K562 (cell line): ENCODE data around the gene EPB41L2. TPM values are rescaled to one million over a fixed set of nuclear protein-coding genes. Genes with fewer than 3 reads are reported as not detected.
A peak's percentile ranks its signal among the peaks of the same experiment; 100 is the strongest.
"Not testable (repeated sequence)": the region's sequence is repeated elsewhere in the genome, so short reads cannot be mapped to it uniquely, and the experiment has no call there.

Experiments
- ATAC-seq: fragments of 200-7000 bp; cut with Tn5 transposase; 3 replicates; pipeline ENCODE4 v1.9.1; 2020; ENCODE audit warnings: moderate library complexity
- BruUV-seq: library from RNA; stranded (reverse); fragments of 400-500 nt; replicated peaks from 2 replicates; lab custom pipeline; 2021; lab: Mats Ljungman, UMichigan
- CTCF ChIA-PET: fragments of 300-600 bp; formaldehyde crosslinking; extraction: SDS; loops from one replicate; lab custom pipeline; 2021; ENCODE audit warnings: low intra/inter-chr PET ratio; lab: Yijun Ruan, JAX
- POLR2A ChIA-PET: fragments of 300-600, 350-650 bp; sonication (Branson Sonifier 250); formaldehyde crosslinking; extraction: SDS; loops from one replicate; lab custom pipeline; 2021; ENCODE audit warnings: antibody characterized with exemption, inconsistent platforms; lab: Yijun Ruan, JAX
- DNase-seq, 4 experiments: peaks; one replicate each; pipeline versions ENCODE4 v3.0.0 to v3.0.0-alpha.2; 2011 to 2018; ENCODE audit warnings: low spot score in 3 of 4, mixed read lengths in 3 of 4; ENCODE audit errors: extremely low read depth in 1 of 4
- FAIRE-seq: peaks from 2 replicates; lab custom pipeline; 2011; peaks lifted over from hg19 to GRCh38; lab: Jason Lieb, UNC
- H2AFZ ChIP-seq: 2 replicates; pipeline ENCODE4 v1.6.0; 2011; ENCODE audit warnings: low read depth, low read length, control low read depth, inconsistent platforms
- H3K27ac ChIP-seq: fragments of 200-600 bp; 3 replicates; pipeline ENCODE4 v1.8.0; 2011; ENCODE audit warnings: low read depth, mild to moderate bottlenecking, control low read depth, inconsistent platforms, low read length, moderate library complexity, mixed read lengths; ENCODE audit errors: extremely low read depth
- H3K27me3 ChIP-seq, 2 experiments: fragments of 300-600 bp in 1 of 2; 2 replicates in 1 of 2; 3 replicates in 1 of 2; pipeline versions ENCODE4 v1.6.0 to v1.8.0; 2011; ENCODE audit warnings: inconsistent platforms in 2 of 2, low read length in 2 of 2, mild to moderate bottlenecking in 1 of 2, mixed read lengths in 1 of 2, moderate library complexity in 1 of 2; ENCODE audit not compliant: control insufficient read depth in 2 of 2, insufficient read depth in 2 of 2
- H3K36me3 ChIP-seq: fragments of 300-600 bp; 3 replicates; pipeline ENCODE4 v1.8.0; 2011; ENCODE audit warnings: mild to moderate bottlenecking, low read length, inconsistent platforms; ENCODE audit not compliant: control insufficient read depth, insufficient read depth
- H3K4me1 ChIP-seq, 2 experiments: fragments of 200-600 bp in 1 of 2; replicated peaks in 1 of 2; 2 replicates in 1 of 2; 3 replicates in 1 of 2; pipeline versions ENCODE4 v1.5.1 to v1.8.0; 2011; ENCODE audit warnings: inconsistent platforms in 2 of 2, low read length in 2 of 2, mild to moderate bottlenecking in 1 of 2, mixed read lengths in 1 of 2, moderate library complexity in 1 of 2; ENCODE audit not compliant: control insufficient read depth in 2 of 2, insufficient read depth in 2 of 2
- H3K4me2 ChIP-seq: 2 replicates; pipeline ENCODE4 v1.6.1; 2011; ENCODE audit warnings: low read length, control low read depth, inconsistent platforms, mixed read lengths; ENCODE audit not compliant: insufficient read depth
- H3K4me3 ChIP-seq: fragments of 200-600 bp; sonication (generic), shearing (Covaris generic); 2 replicates; pipeline ENCODE4 v1.5.1; 2016; ENCODE audit warnings: control low read depth, inconsistent platforms
- H3K79me2 ChIP-seq: fragments of 200-600 bp; 3 replicates; pipeline ENCODE4 v1.8.0; 2011; ENCODE audit warnings: low read length, inconsistent platforms; ENCODE audit not compliant: control insufficient read depth, insufficient read depth
- H3K9ac ChIP-seq, 2 experiments: 2 replicates each; pipeline versions ENCODE4 v1.6.0 to v1.6.1; 2011; ENCODE audit warnings: low read depth in 2 of 2, low read length in 2 of 2, control low read depth in 1 of 2, inconsistent platforms in 1 of 2, mild to moderate bottlenecking in 1 of 2, mixed read lengths in 1 of 2; ENCODE audit not compliant: insufficient read depth in 1 of 2
- H3K9me1 ChIP-seq: one replicate; pipeline ENCODE4 v1.6.0; 2011; ENCODE audit warnings: inconsistent platforms, mild to moderate bottlenecking, low read length, moderate library complexity; ENCODE audit not compliant: control insufficient read depth, insufficient read depth
- H3K9me3 ChIP-seq: replicated peaks from 2 replicates; pipeline ENCODE4 v1.5.1; 2011; ENCODE audit warnings: low read depth, low read length, inconsistent platforms; ENCODE audit not compliant: control insufficient read depth, insufficient read depth
- H4K20me1 ChIP-seq: replicated peaks from 2 replicates; pipeline ENCODE4 v1.6.1; 2011; ENCODE audit warnings: low read length, inconsistent platforms, mixed read lengths; ENCODE audit not compliant: control insufficient read depth, insufficient read depth
- CBX3 ChIP-seq, 2 experiments: IDR thresholded peaks; 1 replicate in 1 of 2; 2 replicates in 1 of 2; pipeline ENCODE4 v1.6.1; 2012; ENCODE audit warnings: inconsistent platforms in 2 of 2, low read length in 2 of 2, borderline replicate concordance in 1 of 2, control low read depth in 1 of 2
- MAFG ChIP-seq: fragments of 450-650 bp; conservative IDR thresholded peaks from 2 replicates; pipeline ENCODE4 v1.6.1; 2016; ENCODE audit warnings: missing genetic modification characterization, missing compliant biosample characterization
- ZFP36 ChIP-seq: fragments of 150-350 bp; IDR thresholded peaks from 2 replicates; pipeline ENCODE4 v1.6.1; 2018; ENCODE audit warnings: low read length, low read depth; ENCODE audit not compliant: partially characterized antibody
- ZNF707 ChIP-seq: fragments of 250-450 bp; sonication (Bioruptor Pico); conservative IDR thresholded peaks from 2 replicates; pipeline ENCODE4 v1.8.0; 2022; ENCODE audit warnings: inconsistent platforms, mild to moderate bottlenecking, moderate library complexity
- WGBS: fragments of 100-300 bp; shearing (Covaris generic); methylation state at CpG from one replicate; pipeline ENCODE4 v1.1.6; 2016; ENCODE audit warnings: low coverage, mixed read lengths; ENCODE audit not compliant: insufficient coverage; ENCODE audit errors: missing lambda C conversion rate; 5-methylcytosine and 5-hydroxymethylcytosine counted together
- in situ Hi-C: fragments of 300-500 bp; cut with MboI; formaldehyde crosslinking; loops from 4 replicates; pipeline ENCODE4 v1.15.0; 2018; ENCODE audit warnings: inconsistent platforms, mixed read lengths
- intact Hi-C: fragments of 100-400 bp; cut with micrococcal nuclease; formaldehyde crosslinking; loops from 2 replicates; pipeline ENCODE4 v1.14.2; 2022
- polyA plus RNA-seq, 8 experiments: library from polyadenylated mRNA; depleted of rRNA in 4 of 8; stranded (reverse) in 5 of 8; unstranded in 3 of 8; fragments of >200 nt; fragmentation: Nextera tagmentation in 2 of 8; fragmentation: Illumina TruSeq in 1 of 8; extraction: Ambion mirVana in 2 of 8; extraction: Trizol in 1 of 8; gene quantifications; 2 replicates each; pipeline versions ENCODE4 v1.2.1 to v1.2.3, GENCODE V29; 2011 to 2014; ENCODE audit warnings: inconsistent platforms in 1 of 8, missing spikeins in 1 of 8
- total RNA-seq, 7 experiments: library from RNA; depleted of rRNA in 6 of 7; stranded (reverse); fragments of >200 nt in 6 of 7; fragmentation: Illumina TruSeq in 2 of 7; extraction: Trizol in 2 of 7; gene quantifications; 2 replicates each; pipeline versions ENCODE4 v1.2.1 to v1.2.3, GENCODE V29; 2011 to 2021; ENCODE audit warnings: low replicate concordance in 1 of 7

Gene EPB41L2
- total and polyA plus RNA-seq, 9 of the 15 experiments (the other 6 are each of a cell fraction or from before 2014, with no cell fraction given), result 5.1 to 53.6 (median 25.0) TPM

GRCh38 chr6:131007964-131008363, 55.1 kb downstream of the EPB41L2 start:
- H3K4me2 ChIP-seq, in situ Hi-C loops, ATAC-seq, BruUV-seq, H3K27me3 ChIP-seq, DNase-seq, H3K36me3 ChIP-seq, intact Hi-C loops, H3K9me1 ChIP-seq, CTCF ChIA-PET, H3K4me3 ChIP-seq, H3K4me1 ChIP-seq, H4K20me1 ChIP-seq, FAIRE-seq, H3K9me3 ChIP-seq, POLR2A ChIA-PET, H3K27ac ChIP-seq, H2AFZ ChIP-seq, H3K9ac ChIP-seq: not testable (repeated sequence)
- 30% methylated on average over 4 of the region's 5 CpGs for WGBS
- peaks cover 24% of the 10 kb centered on the region for H3K79me2 ChIP-seq
- TF ChIP-seq ZFP36, result peak; percentile 45

- in situ Hi-C loops (no loop called here), intact Hi-C loops (no loop called here)
Observed at GRCh38 chr6:131007286-131007685, 55.8 kb downstream of the EPB41L2 start.

More at GRCh38 chr6:131007286-131007685, 55.8 kb downstream of the EPB41L2 start:
- no peaks in the 10 kb centered on the region for H4K20me1 ChIP-seq
- no peak for TF ChIP-seq MAFG
- peak; percentile 99 for TF ChIP-seq ZNF707 (CRISPR knock-in tag)
- peak in 1 of 2 experiments; percentile 45; a peak in 1 of 3 replicates for TF ChIP-seq CBX3 (IDR thresholded peaks at IDR 0.05; ENCODE audit: borderline replicate concordance in 1 of 2, low read length in 2 of 2)
- H3K4me2 ChIP-seq, result no peak overlapping the region
- CTCF ChIA-PET, result no interaction called here
- no peaks in the 10 kb centered on the region for H3K9me1 ChIP-seq
- H3K4me3 ChIP-seq, result no peak overlapping the region
- no peak overlapping the region for H2AFZ ChIP-seq
- peaks cover 1% of the 10 kb centered on the region; the same call in 1 of the 2 replicates for H3K9me3 ChIP-seq
- no peak for ATAC-seq
- BruUV-seq, result no TSS peak
- no peaks in the 10 kb centered on the region for H3K27me3 ChIP-seq
- no peaks in the 10 kb centered on the region for H3K36me3 ChIP-seq
- FAIRE-seq, result no peak
- H3K4me1 ChIP-seq, result no peaks in the 10 kb centered on the region; a peak in 1 of 5 replicates
- no peak overlapping the region for H3K27ac ChIP-seq
- DNase-seq, result no peak
- H3K9ac ChIP-seq, result no peak overlapping the region
- 58% methylated on average over 5 of the region's 5 CpGs for WGBS
- POLR2A ChIA-PET, result no interaction called here
- H3K79me2 ChIP-seq, result peaks cover 20% of the 10 kb centered on the region
